ENCODE data around the gene MGLL.

MGLL gene

GRCh38 chr3:127754411-127755304 lies 67.7 kb downstream of the MGLL start:
- DNase-seq, result no peak

GRCh38 chr3:127753898-127754410 lies 68.4 kb downstream of the MGLL start:
- DNase-seq, result no peak

- DNase-seq, result no peak
Observed at GRCh38 chr3:127753338-127753737, 69.0 kb downstream of the MGLL start.

- DNase-seq, result no peak
Observed at GRCh38 chr3:127751782-127752181, 70.5 kb downstream of the MGLL start.

GRCh38 chr3:127751163-127751621 lies 71.1 kb downstream of the MGLL start:
- DNase-seq, result no peak

GRCh38 chr3:127750226-127751031 lies 71.9 kb downstream of the MGLL start:
- no peak for DNase-seq

- DNase-seq, result no peak
Observed at GRCh38 chr3:127749787-127750225, 72.5 kb downstream of the MGLL start.

- DNase-seq, result no peak
Observed at GRCh38 chr3:127749361-127749760, 73.0 kb downstream of the MGLL start.

GRCh38 chr3:127748754-127749327 lies 73.5 kb downstream of the MGLL start:
- DNase-seq, result no peak

- no peak for DNase-seq
Observed at GRCh38 chr3:127747751-127748521, 74.4 kb downstream of the MGLL start.

- no peak for DNase-seq
Observed at GRCh38 chr3:127747066-127747465, 75.2 kb downstream of the MGLL start.

- DNase-seq, result no peak
Observed at GRCh38 chr3:127746400-127747057, 75.8 kb downstream of the MGLL start.

GRCh38 chr3:127745656-127746399 lies 76.5 kb downstream of the MGLL start:
- no peak for DNase-seq

- no peak for DNase-seq
Observed at GRCh38 chr3:127744875-127745274, 77.4 kb downstream of the MGLL start.

- no peak for DNase-seq
Observed at GRCh38 chr3:127744253-127744815, 78.0 kb downstream of the MGLL start.

- peak; percentile 12 for DNase-seq
Observed at GRCh38 chr3:127743351-127744252, 78.7 kb downstream of the MGLL start.

GRCh38 chr3:127742580-127742979 lies 79.7 kb downstream of the MGLL start:
- no peak for DNase-seq

GRCh38 chr3:127741690-127742089 lies 80.6 kb downstream of the MGLL start:
- DNase-seq, result no peak

- DNase-seq, result no peak
Observed at GRCh38 chr3:127741246-127741645, 81.1 kb downstream of the MGLL start.
